Suprapubic skin (tissue), 4 donors: ENCODE results near the gene NKX3-2. TPM values are rescaled to one million over a fixed set of nuclear protein-coding genes. Genes with fewer than 3 reads are reported as not detected.

Experiments
- DNase-seq, 2 donors: peaks; one replicate each; pipeline ENCODE4 v3.0.0-alpha.2; 2019; ENCODE audit warnings: low spot score in 2 of 2
- H3K27ac ChIP-seq: fragments of 200-600 bp; sonication (generic); one replicate; pipeline ENCODE4 v1.5.1; 2019
- H3K27me3 ChIP-seq: fragments of 200-600 bp; sonication (generic); one replicate; pipeline ENCODE4 v1.5.1; 2019
- H3K36me3 ChIP-seq: fragments of 200-600 bp; sonication (generic); one replicate; pipeline ENCODE4 v1.5.1; 2019
- H3K4me1 ChIP-seq: fragments of 200-600 bp; sonication (generic); one replicate; pipeline ENCODE4 v1.5.1; 2019
- H3K4me3 ChIP-seq: fragments of 200-600 bp; sonication (generic); one replicate; pipeline ENCODE4 v1.5.1; 2019; ENCODE audit warnings: mild to moderate bottlenecking
- H3K9me3 ChIP-seq: fragments of 200-600 bp; sonication (generic); one replicate; pipeline ENCODE4 v1.5.1; 2019
- EP300 ChIP-seq: sonication (generic); formaldehyde crosslinking; IDR thresholded peaks from one replicate; pipeline ENCODE4 v1.6.1; 2017; ENCODE audit warnings: antibody characterized with exemption
- POLR2A ChIP-seq, 2 donors: fragments of 450-650 bp; IDR thresholded peaks; one replicate each; pipeline ENCODE4 v1.6.1; 2017; ENCODE audit warnings: antibody characterized with exemption in 2 of 2, mild to moderate bottlenecking in 2 of 2, moderate library complexity in 2 of 2
- POLR2AphosphoS5 ChIP-seq, 3 donors: sonication (generic); formaldehyde crosslinking; IDR thresholded peaks; one replicate each; pipeline ENCODE4 v1.6.1; 2017; ENCODE audit warnings: antibody characterized with exemption in 3 of 3
- WGBS: methylation state at CpG from one replicate; pipeline ENCODE4 v1.1.5; 2018; 5-methylcytosine and 5-hydroxymethylcytosine counted together
- total RNA-seq, 4 donors: library from RNA; depleted of rRNA; stranded (reverse); fragments of >200 nt; gene quantifications; one replicate each; pipeline ENCODE4 v1.1.0, GENCODE V29; 2016
- TF ChIP-seq, protein P1 (sequence below), 2 donors: fragments of 200-600 bp in 1 of 2; fragments of 450-650 bp in 1 of 2; sonication (generic) in 1 of 2; IDR thresholded peaks; one replicate each; pipeline ENCODE4 v1.5.1; 2016 to 2019; ENCODE audit warnings: antibody characterized with exemption in 2 of 2, mild to moderate bottlenecking in 1 of 2, moderate library complexity in 1 of 2

Gene NKX3-2
- total RNA-seq, 4 donors from 2014 or later = 0.24 to 0.26 TPM; not detected in 2

DNA sequence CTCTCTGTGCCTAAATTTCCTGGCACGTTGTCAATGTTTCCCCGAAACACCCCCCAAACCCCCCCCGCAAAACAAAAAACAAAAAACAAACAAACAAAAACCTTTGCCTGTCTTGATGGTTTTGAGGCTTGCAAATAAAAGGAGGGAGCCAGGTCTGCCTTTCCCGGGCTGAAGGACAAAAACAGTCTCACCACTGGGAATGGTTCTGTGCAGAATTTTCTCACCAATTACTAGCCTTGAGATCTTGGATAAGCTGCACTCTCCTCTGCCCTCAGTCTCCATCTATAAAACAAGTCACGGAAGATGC, 15.5 kb downstream of the NKX3-2 start:
- Histone ChIP-seq H3K27me3 (peaks cover 100% of the 10 kb centered on the region), H3K4me3 (no peak overlapping the region), H3K4me1 (peaks cover 18% of the 10 kb centered on the region), H3K9me3 (no peaks in the 10 kb centered on the region), H3K27ac (no peak overlapping the region), H3K36me3 (no peaks in the 10 kb centered on the region)
- 8% methylated on average over 5 of the region's 5 CpGs for WGBS
- DNase-seq = no peak
- TF ChIP-seq POLR2AphosphoS5 (IDR thresholded peaks at IDR 0.05) = no peak
- no peak for TF ChIP-seq EP300
- no peak for TF ChIP-seq POLR2A (IDR thresholded peaks at IDR 0.05)
- TF ChIP-seq, protein P1, sequence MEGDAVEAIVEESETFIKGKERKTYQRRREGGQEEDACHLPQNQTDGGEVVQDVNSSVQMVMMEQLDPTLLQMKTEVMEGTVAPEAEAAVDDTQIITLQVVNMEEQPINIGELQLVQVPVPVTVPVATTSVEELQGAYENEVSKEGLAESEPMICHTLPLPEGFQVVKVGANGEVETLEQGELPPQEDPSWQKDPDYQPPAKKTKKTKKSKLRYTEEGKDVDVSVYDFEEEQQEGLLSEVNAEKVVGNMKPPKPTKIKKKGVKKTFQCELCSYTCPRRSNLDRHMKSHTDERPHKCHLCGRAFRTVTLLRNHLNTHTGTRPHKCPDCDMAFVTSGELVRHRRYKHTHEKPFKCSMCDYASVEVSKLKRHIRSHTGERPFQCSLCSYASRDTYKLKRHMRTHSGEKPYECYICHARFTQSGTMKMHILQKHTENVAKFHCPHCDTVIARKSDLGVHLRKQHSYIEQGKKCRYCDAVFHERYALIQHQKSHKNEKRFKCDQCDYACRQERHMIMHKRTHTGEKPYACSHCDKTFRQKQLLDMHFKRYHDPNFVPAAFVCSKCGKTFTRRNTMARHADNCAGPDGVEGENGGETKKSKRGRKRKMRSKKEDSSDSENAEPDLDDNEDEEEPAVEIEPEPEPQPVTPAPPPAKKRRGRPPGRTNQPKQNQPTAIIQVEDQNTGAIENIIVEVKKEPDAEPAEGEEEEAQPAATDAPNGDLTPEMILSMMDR (IDR thresholded peaks at IDR 0.05) = no peak

DNA sequence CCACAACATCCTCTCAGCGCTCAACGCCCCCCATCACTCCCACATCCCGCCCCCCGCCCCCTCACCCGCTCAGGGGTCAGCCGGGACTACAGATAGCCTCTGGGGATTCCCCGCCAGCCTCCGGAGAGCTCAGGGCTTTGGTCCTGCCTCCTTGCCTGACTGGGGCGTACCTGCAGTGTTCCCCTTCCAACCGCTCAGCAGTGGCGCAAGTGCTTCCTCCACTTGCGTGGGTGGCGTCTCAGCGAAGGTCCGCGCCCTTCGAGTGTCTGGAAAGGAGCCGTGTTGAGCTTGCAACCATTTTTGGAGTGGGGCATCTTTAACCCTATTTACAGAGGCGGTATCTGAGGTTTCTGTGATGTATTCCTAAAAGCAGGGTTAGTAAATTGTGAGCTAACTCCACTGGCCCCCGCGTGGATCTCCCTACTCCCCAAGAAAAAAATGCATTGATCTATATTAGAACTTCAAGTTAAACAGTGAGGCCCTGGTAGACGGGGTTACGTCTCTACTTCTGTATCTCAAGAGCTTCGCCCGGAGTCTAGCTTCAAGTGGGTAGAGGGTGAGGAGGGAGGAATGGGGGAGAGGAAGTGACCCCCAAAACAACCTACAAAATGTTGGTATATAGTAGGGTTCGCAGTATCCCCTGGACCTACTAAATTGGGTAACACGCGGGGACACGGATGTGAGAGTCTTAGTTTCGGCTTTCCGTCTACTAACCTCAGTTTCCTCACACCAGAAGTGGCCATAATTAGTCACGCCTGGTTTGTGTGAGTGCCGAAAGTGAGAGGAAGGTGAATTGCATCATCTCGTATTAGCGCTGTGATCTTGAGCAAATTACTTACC, 16.1 kb downstream of the NKX3-2 start:
- Histone ChIP-seq H3K4me3 (no peak overlapping the region), H3K27ac (no peak overlapping the region), H3K4me1 (peaks cover 18% of the 10 kb centered on the region), H3K36me3 (no peaks in the 10 kb centered on the region), H3K27me3 (peaks cover 100% of the 10 kb centered on the region), H3K9me3 (no peaks in the 10 kb centered on the region)
- DNase-seq = no peak
- TF ChIP-seq POLR2A (IDR thresholded peaks at IDR 0.05) (no peak), EP300 (no peak), POLR2AphosphoS5 (IDR thresholded peaks at IDR 0.05) (no peak)
- TF ChIP-seq, protein P1 (IDR thresholded peaks at IDR 0.05) = no peak
- WGBS = 7% methylated on average over 27 of the region's 35 CpGs

DNA sequence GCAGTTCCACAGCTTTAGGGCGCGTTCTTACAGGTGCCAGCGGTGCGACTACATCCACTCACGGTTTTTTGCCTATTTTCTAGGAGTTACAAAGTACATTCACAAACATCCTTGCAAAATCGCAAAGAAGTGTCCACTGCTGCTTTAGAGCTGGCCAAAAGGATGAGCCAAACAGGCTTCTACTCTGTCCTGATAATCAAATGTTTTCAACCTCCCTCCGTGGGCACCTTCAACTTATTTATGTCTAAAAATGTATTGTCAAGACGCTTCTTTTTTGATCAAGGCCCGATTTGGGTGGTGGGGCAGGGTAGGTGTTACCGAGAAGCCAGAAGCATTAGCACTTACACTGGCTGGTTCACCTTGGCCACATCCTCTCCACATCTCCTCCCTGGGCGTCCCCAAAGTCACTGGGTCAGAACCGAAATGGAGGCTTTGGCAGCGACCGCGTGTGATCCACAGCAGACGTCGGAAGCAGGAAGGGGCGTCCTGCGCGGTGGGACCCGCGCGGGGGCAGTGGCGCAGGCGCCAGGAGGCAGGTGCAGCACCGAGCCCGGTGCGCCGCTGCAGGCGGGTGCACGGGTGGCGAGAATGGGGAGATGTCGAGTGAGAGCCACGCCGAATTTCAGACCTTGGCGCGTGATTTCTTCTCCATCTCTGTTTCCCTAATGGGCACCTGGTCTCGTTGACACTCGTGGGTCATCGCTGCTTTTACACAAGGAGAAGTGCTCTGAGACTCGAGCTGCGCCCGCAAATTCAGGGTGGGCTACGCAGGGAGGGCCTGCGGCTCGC, 16.9 kb downstream of the NKX3-2 start:
- TF ChIP-seq POLR2AphosphoS5 (IDR thresholded peaks at IDR 0.05) (no peak), EP300 (no peak), POLR2A (IDR thresholded peaks at IDR 0.05) (no peak)
- TF ChIP-seq, protein P1 (IDR thresholded peaks at IDR 0.05) = no peak
- Histone ChIP-seq H3K27me3 (peaks cover 100% of the 10 kb centered on the region), H3K4me3 (no peak overlapping the region), H3K27ac (no peak overlapping the region), H3K9me3 (no peaks in the 10 kb centered on the region), H3K36me3 (no peaks in the 10 kb centered on the region), H3K4me1 (peaks cover 27% of the 10 kb centered on the region)
- DNase-seq = no peak
- 2% methylated on average over 30 of the region's 46 CpGs for WGBS

DNA sequence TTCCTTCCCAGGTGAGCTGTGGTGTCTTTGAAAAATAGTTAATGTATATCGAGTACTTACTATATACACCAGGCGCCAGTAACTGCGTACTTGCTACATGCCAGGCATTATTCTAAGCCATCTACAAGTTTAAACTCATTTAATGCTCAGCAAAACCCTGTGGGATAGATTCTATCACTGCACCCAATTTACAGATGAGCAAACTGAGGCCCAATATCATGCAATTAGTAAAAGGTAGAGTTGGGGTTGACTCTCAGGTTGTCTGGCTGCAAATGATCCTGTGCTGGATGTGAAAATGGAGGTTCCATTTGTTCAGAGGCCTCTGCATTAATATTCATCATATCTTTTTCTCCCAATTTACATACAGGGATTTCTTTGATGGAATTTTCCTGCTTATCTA, 17.6 kb downstream of the NKX3-2 start:
- H3K27me3 ChIP-seq = peaks cover 100% of the 10 kb centered on the region
- no peak for DNase-seq
- no peak overlapping the region for H3K27ac ChIP-seq
- H3K9me3 ChIP-seq = no peaks in the 10 kb centered on the region
- WGBS = 65% methylated on average over 3 of the region's 3 CpGs
- H3K4me1 ChIP-seq = peaks cover 28% of the 10 kb centered on the region
- H3K36me3 ChIP-seq = no peaks in the 10 kb centered on the region
- no peak for TF ChIP-seq POLR2AphosphoS5 (IDR thresholded peaks at IDR 0.05)
- TF ChIP-seq EP300 = no peak
- no peak for TF ChIP-seq POLR2A (IDR thresholded peaks at IDR 0.05)
- TF ChIP-seq, protein P1 (IDR thresholded peaks at IDR 0.05) = no peak
- H3K4me3 ChIP-seq = no peak overlapping the region
